HEK293 (cell line): ENCODE data around the gene ITPKC.

Source experiments
- GLIS2 ChIP-seq: fragments of 450-650 bp; formaldehyde crosslinking; IDR thresholded peaks from 2 replicates; pipeline ENCODE4 v1.5.1; 2016; ENCODE audit warnings: missing biosample characterization, missing genetic modification characterization
- MZF1 ChIP-seq: fragments of 450-650 bp; formaldehyde crosslinking; IDR thresholded peaks from 2 replicates; pipeline ENCODE4 v1.5.1; 2017; ENCODE audit warnings: missing biosample characterization, missing genetic modification characterization, borderline replicate concordance
- YY2 ChIP-seq: fragments of 450-650 bp; formaldehyde crosslinking; IDR thresholded peaks from 2 replicates; pipeline ENCODE4 v1.5.1; 2016; ENCODE audit warnings: missing biosample characterization, missing genetic modification characterization
- ZBTB1 ChIP-seq: fragments of 450-650 bp; formaldehyde crosslinking; IDR thresholded peaks from 2 replicates; pipeline ENCODE4 v1.5.1; 2016; ENCODE audit warnings: missing biosample characterization, missing genetic modification characterization
- ZBTB7A ChIP-seq: fragments of 450-650 bp; formaldehyde crosslinking; IDR thresholded peaks from 2 replicates; pipeline ENCODE4 v1.5.1; 2016; ENCODE audit warnings: low read depth, missing biosample characterization, missing genetic modification characterization
- ZFP69B ChIP-seq: fragments of 450-650 bp; formaldehyde crosslinking; IDR thresholded peaks from 2 replicates; pipeline ENCODE4 v1.5.1; 2016; ENCODE audit warnings: missing biosample characterization, missing genetic modification characterization
- ZNF335 ChIP-seq: fragments of 450-650 bp; formaldehyde crosslinking; conservative IDR thresholded peaks from 2 replicates; pipeline ENCODE4 v1.5.1; 2016; ENCODE audit warnings: missing biosample characterization, missing genetic modification characterization
- ZNF341 ChIP-seq: fragments of 450-650 bp; formaldehyde crosslinking; IDR thresholded peaks from 2 replicates; pipeline ENCODE4; 2016; ENCODE audit warnings: low read depth, missing biosample characterization, missing genetic modification characterization
- ZNF561 ChIP-seq: fragments of 450-650 bp; IDR thresholded peaks from 2 replicates; pipeline ENCODE4 v1.5.1; 2018; ENCODE audit warnings: missing biosample characterization, missing genetic modification characterization, borderline replicate concordance
- ZNF629 ChIP-seq: fragments of 450-650 bp; formaldehyde crosslinking; IDR thresholded peaks from 2 replicates; pipeline ENCODE4 v1.5.1; 2017; ENCODE audit warnings: missing biosample characterization, missing genetic modification characterization
- TF ChIP-seq, protein P1 (sequence below): fragments of 450-650 bp; formaldehyde crosslinking; IDR thresholded peaks from 2 replicates; pipeline ENCODE4 v1.5.1; 2017; ENCODE audit warnings: missing biosample characterization, mild to moderate bottlenecking, missing genetic modification characterization, moderate library complexity
- TF ChIP-seq, protein P2 (sequence below): fragments of 450-650 bp; formaldehyde crosslinking; IDR thresholded peaks from 2 replicates; pipeline ENCODE4 v1.5.1; 2016; ENCODE audit warnings: missing biosample characterization, missing genetic modification characterization
- TF ChIP-seq, protein P3 (sequence below): fragments of 450-650 bp; formaldehyde crosslinking; IDR thresholded peaks from 2 replicates; pipeline ENCODE4 v1.5.1; 2016; ENCODE audit warnings: missing biosample characterization, missing genetic modification characterization
- TF ChIP-seq, protein P4 (sequence below): fragments of 450-650 bp; formaldehyde crosslinking; IDR thresholded peaks from 2 replicates; pipeline ENCODE4 v1.5.1; 2016; ENCODE audit warnings: missing biosample characterization, missing genetic modification characterization
- TF ChIP-seq, protein P5 (sequence below): fragments of 450-650 bp; formaldehyde crosslinking; IDR thresholded peaks from 2 replicates; pipeline ENCODE4 v1.5.1; 2017; ENCODE audit warnings: missing biosample characterization, missing genetic modification characterization

ITPKC gene

DNA sequence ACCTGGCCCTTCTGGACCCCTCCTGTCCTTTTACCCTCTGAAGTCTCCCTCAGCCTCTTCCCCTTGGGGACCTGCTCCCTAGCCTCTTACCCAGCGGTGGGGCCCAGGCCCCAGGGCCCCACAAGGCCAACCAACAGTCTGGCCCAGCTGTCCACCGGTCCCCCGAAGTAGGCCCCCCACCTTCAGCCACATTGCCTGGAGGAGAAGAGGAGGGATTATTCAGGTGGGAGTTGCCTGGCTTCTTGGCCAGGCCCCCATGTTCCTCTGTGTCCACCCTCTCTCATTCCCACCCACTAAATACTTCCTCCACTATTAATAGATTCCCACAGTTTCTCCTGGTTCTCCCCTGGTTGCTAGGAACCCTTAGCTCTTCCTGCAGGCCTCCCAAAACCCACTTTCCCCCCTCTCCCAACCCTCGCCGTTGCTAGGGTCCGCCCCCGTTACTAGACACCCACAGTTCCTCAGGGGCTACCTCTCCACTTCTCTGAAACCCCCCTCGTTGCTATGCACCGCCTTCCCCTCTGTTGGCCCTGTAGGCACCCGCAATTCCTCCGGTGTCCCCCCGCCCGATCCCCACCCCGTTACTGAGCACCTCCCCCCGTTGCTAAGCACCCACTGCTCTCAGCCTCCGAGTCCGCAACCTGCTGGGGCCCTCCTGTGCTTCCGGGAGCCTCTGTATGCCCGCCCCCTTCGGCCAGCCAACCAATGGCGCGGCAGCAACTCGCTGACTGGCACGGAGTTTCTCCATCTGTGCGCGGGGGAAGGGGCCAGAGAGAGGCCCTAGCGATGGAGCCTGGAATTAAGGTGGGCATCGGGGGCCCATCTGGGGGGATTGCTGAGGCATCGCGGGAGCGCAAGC is 2.2 kb upstream of the ITPKC start (continued):
- TF ChIP-seq ZNF335 (tag by site-specific recombination) (peak; percentile 69), ZBTB1 (tag by site-specific recombination) (no peak), GLIS2 (tag by site-specific recombination) (peak; percentile 96), ZBTB7A (tag by site-specific recombination) (peak; percentile 18; the same call in 1 of the 2 replicates), MZF1 (tag by site-specific recombination) (peak; percentile 8; the same call in 1 of the 2 replicates), ZNF629 (tag by site-specific recombination) (no peak), ZNF341 (tag by site-specific recombination) (peak; percentile 99), ZFP69B (tag by site-specific recombination) (peak; percentile 89; the same call in 1 of the 2 replicates), ZNF561 (tag by site-specific recombination) (peak; percentile 85; the same call in 1 of the 2 replicates), YY2 (peak; percentile 56; the same call in 1 of the 2 replicates)
- TF ChIP-seq, protein P1, sequence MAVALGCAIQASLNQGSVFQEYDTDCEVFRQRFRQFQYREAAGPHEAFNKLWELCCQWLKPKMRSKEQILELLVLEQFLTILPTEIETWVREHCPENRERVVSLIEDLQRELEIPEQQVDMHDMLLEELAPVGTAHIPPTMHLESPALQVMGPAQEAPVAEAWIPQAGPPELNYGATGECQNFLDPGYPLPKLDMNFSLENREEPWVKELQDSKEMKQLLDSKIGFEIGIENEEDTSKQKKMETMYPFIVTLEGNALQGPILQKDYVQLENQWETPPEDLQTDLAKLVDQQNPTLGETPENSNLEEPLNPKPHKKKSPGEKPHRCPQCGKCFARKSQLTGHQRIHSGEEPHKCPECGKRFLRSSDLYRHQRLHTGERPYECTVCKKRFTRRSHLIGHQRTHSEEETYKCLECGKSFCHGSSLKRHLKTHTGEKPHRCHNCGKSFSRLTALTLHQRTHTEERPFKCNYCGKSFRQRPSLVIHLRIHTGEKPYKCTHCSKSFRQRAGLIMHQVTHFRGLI (tag by site-specific recombination): no peak
- TF ChIP-seq, protein P2, sequence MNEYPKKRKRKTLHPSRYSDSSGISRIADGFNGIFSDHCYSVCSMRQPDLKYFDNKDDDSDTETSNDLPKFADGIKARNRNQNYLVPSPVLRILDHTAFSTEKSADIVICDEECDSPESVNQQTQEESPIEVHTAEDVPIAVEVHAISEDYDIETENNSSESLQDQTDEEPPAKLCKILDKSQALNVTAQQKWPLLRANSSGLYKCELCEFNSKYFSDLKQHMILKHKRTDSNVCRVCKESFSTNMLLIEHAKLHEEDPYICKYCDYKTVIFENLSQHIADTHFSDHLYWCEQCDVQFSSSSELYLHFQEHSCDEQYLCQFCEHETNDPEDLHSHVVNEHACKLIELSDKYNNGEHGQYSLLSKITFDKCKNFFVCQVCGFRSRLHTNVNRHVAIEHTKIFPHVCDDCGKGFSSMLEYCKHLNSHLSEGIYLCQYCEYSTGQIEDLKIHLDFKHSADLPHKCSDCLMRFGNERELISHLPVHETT (tag by site-specific recombination): peak; percentile 14; the same call in 1 of the 2 replicates
- TF ChIP-seq, protein P3, sequence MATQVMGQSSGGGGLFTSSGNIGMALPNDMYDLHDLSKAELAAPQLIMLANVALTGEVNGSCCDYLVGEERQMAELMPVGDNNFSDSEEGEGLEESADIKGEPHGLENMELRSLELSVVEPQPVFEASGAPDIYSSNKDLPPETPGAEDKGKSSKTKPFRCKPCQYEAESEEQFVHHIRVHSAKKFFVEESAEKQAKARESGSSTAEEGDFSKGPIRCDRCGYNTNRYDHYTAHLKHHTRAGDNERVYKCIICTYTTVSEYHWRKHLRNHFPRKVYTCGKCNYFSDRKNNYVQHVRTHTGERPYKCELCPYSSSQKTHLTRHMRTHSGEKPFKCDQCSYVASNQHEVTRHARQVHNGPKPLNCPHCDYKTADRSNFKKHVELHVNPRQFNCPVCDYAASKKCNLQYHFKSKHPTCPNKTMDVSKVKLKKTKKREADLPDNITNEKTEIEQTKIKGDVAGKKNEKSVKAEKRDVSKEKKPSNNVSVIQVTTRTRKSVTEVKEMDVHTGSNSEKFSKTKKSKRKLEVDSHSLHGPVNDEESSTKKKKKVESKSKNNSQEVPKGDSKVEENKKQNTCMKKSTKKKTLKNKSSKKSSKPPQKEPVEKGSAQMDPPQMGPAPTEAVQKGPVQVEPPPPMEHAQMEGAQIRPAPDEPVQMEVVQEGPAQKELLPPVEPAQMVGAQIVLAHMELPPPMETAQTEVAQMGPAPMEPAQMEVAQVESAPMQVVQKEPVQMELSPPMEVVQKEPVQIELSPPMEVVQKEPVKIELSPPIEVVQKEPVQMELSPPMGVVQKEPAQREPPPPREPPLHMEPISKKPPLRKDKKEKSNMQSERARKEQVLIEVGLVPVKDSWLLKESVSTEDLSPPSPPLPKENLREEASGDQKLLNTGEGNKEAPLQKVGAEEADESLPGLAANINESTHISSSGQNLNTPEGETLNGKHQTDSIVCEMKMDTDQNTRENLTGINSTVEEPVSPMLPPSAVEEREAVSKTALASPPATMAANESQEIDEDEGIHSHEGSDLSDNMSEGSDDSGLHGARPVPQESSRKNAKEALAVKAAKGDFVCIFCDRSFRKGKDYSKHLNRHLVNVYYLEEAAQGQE (tag by site-specific recombination): peak; percentile 11; the same call in 1 of the 2 replicates
- TF ChIP-seq, protein P4, sequence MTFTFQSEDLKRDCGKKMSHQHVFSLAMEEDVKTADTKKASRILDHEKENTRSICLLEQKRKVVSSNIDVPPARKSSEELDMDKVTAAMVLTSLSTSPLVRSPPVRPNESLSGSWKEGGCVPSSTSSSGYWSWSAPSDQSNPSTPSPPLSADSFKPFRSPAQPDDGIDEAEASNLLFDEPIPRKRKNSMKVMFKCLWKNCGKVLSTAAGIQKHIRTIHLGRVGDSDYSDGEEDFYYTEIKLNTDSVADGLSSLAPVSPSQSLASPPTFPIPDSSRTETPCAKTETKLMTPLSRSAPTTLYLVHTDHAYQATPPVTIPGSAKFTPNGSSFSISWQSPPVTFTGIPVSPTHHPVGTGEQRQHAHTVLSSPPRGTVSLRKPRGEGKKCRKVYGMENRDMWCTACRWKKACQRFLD (tag by site-specific recombination): no peak; the same call in 1 of the 2 replicates
- TF ChIP-seq, protein P5, sequence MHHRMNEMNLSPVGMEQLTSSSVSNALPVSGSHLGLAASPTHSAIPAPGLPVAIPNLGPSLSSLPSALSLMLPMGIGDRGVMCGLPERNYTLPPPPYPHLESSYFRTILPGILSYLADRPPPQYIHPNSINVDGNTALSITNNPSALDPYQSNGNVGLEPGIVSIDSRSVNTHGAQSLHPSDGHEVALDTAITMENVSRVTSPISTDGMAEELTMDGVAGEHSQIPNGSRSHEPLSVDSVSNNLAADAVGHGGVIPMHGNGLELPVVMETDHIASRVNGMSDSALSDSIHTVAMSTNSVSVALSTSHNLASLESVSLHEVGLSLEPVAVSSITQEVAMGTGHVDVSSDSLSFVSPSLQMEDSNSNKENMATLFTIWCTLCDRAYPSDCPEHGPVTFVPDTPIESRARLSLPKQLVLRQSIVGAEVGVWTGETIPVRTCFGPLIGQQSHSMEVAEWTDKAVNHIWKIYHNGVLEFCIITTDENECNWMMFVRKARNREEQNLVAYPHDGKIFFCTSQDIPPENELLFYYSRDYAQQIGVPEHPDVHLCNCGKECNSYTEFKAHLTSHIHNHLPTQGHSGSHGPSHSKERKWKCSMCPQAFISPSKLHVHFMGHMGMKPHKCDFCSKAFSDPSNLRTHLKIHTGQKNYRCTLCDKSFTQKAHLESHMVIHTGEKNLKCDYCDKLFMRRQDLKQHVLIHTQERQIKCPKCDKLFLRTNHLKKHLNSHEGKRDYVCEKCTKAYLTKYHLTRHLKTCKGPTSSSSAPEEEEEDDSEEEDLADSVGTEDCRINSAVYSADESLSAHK (tag by site-specific recombination): no peak
